B cell (primary cell): ENCODE results near the gene TXNRD3. TPM values are rescaled to one million over a fixed set of nuclear protein-coding genes. Genes with fewer than 3 reads are reported as not detected.

Source experiments
- ATAC-seq: fragments of 200-7000 bp; cut with Tn5 transposase; one replicate; pipeline ENCODE4 v1.10.0; 2021; ENCODE audit warnings: low read depth, mild to moderate bottlenecking, moderate number of reproducible peaks, moderate library complexity
- CTCF ChIA-PET: fragments of 350-600 bp; sonication (Branson Sonifier 250); formaldehyde crosslinking; loops from one replicate; lab custom pipeline; 2021; ENCODE audit warnings: antibody characterized with exemption, inconsistent platforms; lab: Charles Lee
- POLR2A ChIA-PET: fragments of 350-600 bp; sonication (Branson Sonifier 250); formaldehyde crosslinking; loops from one replicate; lab custom pipeline; 2021; ENCODE audit warnings: antibody characterized with exemption; lab: Charles Lee
- DNase-seq: peaks from one replicate; pipeline ENCODE4 v3.0.0; 2013
- H2AFZ ChIP-seq: 2 replicates; pipeline ENCODE4 v1.6.1; 2012; ENCODE audit warnings: mild to moderate bottlenecking, low read depth, low read length; ENCODE audit not compliant: insufficient read depth, poor library complexity, severe bottlenecking
- H3K27ac ChIP-seq, 2 donors: 1 replicate in 1 of 2; 2 replicates in 1 of 2; pipeline ENCODE4 v1.5.1; 2012 to 2013; ENCODE audit warnings: low read length in 2 of 2, mild to moderate bottlenecking in 2 of 2, moderate library complexity in 1 of 2
- H3K27me3 ChIP-seq, 4 experiments: fragments of 200-600 bp in 1 of 4; sonication (generic) in 1 of 4; replicated peaks in 1 of 4; 1 replicate in 2 of 4; 2 replicates in 2 of 4; pipeline versions ENCODE4 v1.6.1 to v1.7.0; 2013 to 2016; ENCODE audit warnings: low read length in 3 of 4, mild to moderate bottlenecking in 2 of 4, mixed read lengths in 1 of 4, moderate library complexity in 1 of 4; ENCODE audit not compliant: insufficient read depth in 4 of 4, control insufficient read depth in 3 of 4; ENCODE audit errors: control extremely low read depth in 1 of 4
- H3K36me3 ChIP-seq, 2 experiments: replicated peaks in 1 of 2; 1 replicate in 1 of 2; 2 replicates in 1 of 2; pipeline versions ENCODE4 v1.6.1 to v1.7.1; 2013; ENCODE audit warnings: low read length in 1 of 2; ENCODE audit not compliant: insufficient read depth in 2 of 2, control insufficient read depth in 1 of 2; ENCODE audit errors: control extremely low read depth in 1 of 2, extremely low read depth in 1 of 2
- H3K4me1 ChIP-seq, 2 donors: fragments of 200-600 bp in 1 of 2; sonication (generic) in 1 of 2; 1 replicate in 1 of 2; 2 replicates in 1 of 2; pipeline versions ENCODE4 v1.5.1 to v1.6.1; 2013 to 2017; ENCODE audit warnings: low read length in 2 of 2; ENCODE audit not compliant: control insufficient read depth in 2 of 2, insufficient read depth in 2 of 2
- H3K4me2 ChIP-seq: replicated peaks from 2 replicates; pipeline ENCODE3; 2012; ENCODE audit warnings: mild to moderate bottlenecking, low read depth, low read length; ENCODE audit not compliant: poor library complexity, severe bottlenecking
- H3K4me3 ChIP-seq, 5 experiments: fragments of 200-600 bp in 1 of 5; sonication (generic) in 1 of 5; 1 replicate in 3 of 5; 2 replicates in 2 of 5; pipeline versions ENCODE4 v1.5.1 to v1.7.0; 2011 to 2016; ENCODE audit warnings: low read length in 4 of 5, mild to moderate bottlenecking in 4 of 5, low read depth in 2 of 5, control low read depth in 1 of 5, moderate library complexity in 1 of 5; ENCODE audit not compliant: insufficient read depth in 1 of 5; ENCODE audit errors: control extremely low read depth in 1 of 5, extremely low read depth in 1 of 5
- H3K79me2 ChIP-seq: fragments of 200-600 bp; sonication (generic); one replicate; pipeline ENCODE4 v1.6.0; 2016; ENCODE audit warnings: low read length; ENCODE audit not compliant: control insufficient read depth, insufficient read depth
- H3K9ac ChIP-seq: fragments of 200-600 bp; sonication (generic); 2 replicates; pipeline ENCODE4 v1.6.1; 2017; ENCODE audit warnings: mild to moderate bottlenecking, low read length, moderate library complexity
- H3K9me3 ChIP-seq, 3 donors: one replicate each; pipeline versions ENCODE4 v1.6.1 to v1.7.1; 2013; ENCODE audit warnings: low read length in 2 of 3; ENCODE audit not compliant: control insufficient read depth in 2 of 3, insufficient read depth in 1 of 3; ENCODE audit errors: control extremely low read depth in 1 of 3
- H4K20me1 ChIP-seq: 2 replicates; pipeline ENCODE4 v1.6.0; 2012; ENCODE audit warnings: mild to moderate bottlenecking, low read length; ENCODE audit not compliant: insufficient read depth, control insufficient read depth, poor library complexity, severe bottlenecking
- H3K27ac Mint-ChIP-seq: one replicate; pipeline ENCODE4 v1.8.0; 2021; ENCODE audit warnings: mixed read lengths
- H3K27me3 Mint-ChIP-seq: one replicate; pipeline ENCODE4 v1.8.0; 2021; ENCODE audit warnings: mixed read lengths
- H3K4me1 Mint-ChIP-seq: one replicate; pipeline ENCODE4 v1.8.0; 2021; ENCODE audit warnings: mixed read lengths
- H3K4me3 Mint-ChIP-seq: one replicate; pipeline ENCODE4 v1.8.0; 2021; ENCODE audit warnings: mixed read lengths
- H3K9me3 Mint-ChIP-seq: one replicate; pipeline ENCODE4 v1.8.0; 2022; ENCODE audit warnings: mixed read lengths; ENCODE audit not compliant: insufficient read depth
- EZH2 ChIP-seq: IDR thresholded peaks from 2 replicates; pipeline ENCODE4 v1.6.1; 2012; ENCODE audit warnings: borderline replicate concordance, low read depth, mild to moderate bottlenecking, moderate library complexity, low read length; ENCODE audit not compliant: insufficient read depth, poor library complexity, severe bottlenecking
- WGBS: methylation state at CpG from one replicate; pipeline ENCODE4 v1.1.5; 2013; ENCODE audit warnings: missing lambda C conversion rate; ENCODE audit not compliant: insufficient coverage; 5-methylcytosine and 5-hydroxymethylcytosine counted together
- intact Hi-C: fragments of 100-400 bp; cut with micrococcal nuclease; formaldehyde crosslinking; loops from one replicate; pipeline ENCODE4 v1.10.0; 2022
- polyA plus RNA-seq: library from polyadenylated mRNA; depleted of rRNA; stranded (reverse); fragments of >200 nt; gene quantifications from 2 replicates; pipeline ENCODE4 v1.2.3, GENCODE V29; 2012
- total RNA-seq, 2 donors: library from RNA; stranded (reverse); fragments of 120-200 nt in 1 of 2; gene quantifications; 1 replicate in 1 of 2; 2 replicates in 1 of 2; pipeline versions ENCODE4 v1.2.3 to v1.2.4, GENCODE V29; 2013 to 2022
- TF ChIP-seq, protein P1 (sequence below): fragments of 200-600 bp; IDR thresholded peaks from one replicate; pipeline ENCODE4 v1.8.0; 2022; ENCODE audit warnings: antibody characterized with exemption, mild to moderate bottlenecking

Gene TXNRD3
- total and polyA plus RNA-seq, 2 donors (not counting 1 experiment from before 2014, with no cell fraction given), result 0.15 to 0.99 TPM

GRCh38 chr3:126568776-126569342 is 86.1 kb downstream of the TXNRD3 start:
- intact Hi-C loops, result no loop called here
- TF ChIP-seq, protein P1, sequence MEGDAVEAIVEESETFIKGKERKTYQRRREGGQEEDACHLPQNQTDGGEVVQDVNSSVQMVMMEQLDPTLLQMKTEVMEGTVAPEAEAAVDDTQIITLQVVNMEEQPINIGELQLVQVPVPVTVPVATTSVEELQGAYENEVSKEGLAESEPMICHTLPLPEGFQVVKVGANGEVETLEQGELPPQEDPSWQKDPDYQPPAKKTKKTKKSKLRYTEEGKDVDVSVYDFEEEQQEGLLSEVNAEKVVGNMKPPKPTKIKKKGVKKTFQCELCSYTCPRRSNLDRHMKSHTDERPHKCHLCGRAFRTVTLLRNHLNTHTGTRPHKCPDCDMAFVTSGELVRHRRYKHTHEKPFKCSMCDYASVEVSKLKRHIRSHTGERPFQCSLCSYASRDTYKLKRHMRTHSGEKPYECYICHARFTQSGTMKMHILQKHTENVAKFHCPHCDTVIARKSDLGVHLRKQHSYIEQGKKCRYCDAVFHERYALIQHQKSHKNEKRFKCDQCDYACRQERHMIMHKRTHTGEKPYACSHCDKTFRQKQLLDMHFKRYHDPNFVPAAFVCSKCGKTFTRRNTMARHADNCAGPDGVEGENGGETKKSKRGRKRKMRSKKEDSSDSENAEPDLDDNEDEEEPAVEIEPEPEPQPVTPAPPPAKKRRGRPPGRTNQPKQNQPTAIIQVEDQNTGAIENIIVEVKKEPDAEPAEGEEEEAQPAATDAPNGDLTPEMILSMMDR, result no peak
- no peak for TF ChIP-seq EZH2
- no peak for ATAC-seq
- no peaks in the 10 kb centered on the region for H3K4me1 Mint-ChIP-seq
- H3K4me3 Mint-ChIP-seq, result no peak overlapping the region
- H3K27me3 ChIP-seq, result peaks cover 0 to 4% (median 2%) of the 10 kb centered on the region in 4 experiments
- no peak overlapping the region for H3K27ac Mint-ChIP-seq
- no peak overlapping the region for H2AFZ ChIP-seq
- no peak overlapping the region for H3K4me3 ChIP-seq
- no peaks in the 10 kb centered on the region for H3K9me3 Mint-ChIP-seq
- H3K27me3 Mint-ChIP-seq, result peaks cover 27% of the 10 kb centered on the region
- WGBS, result 65% methylated on average over 3 of the region's 3 CpGs
- no peaks in the 10 kb centered on the region for H3K79me2 ChIP-seq
- POLR2A ChIA-PET, result no interaction called here
- no peak for DNase-seq
- no peaks in the 10 kb centered on the region for H4K20me1 ChIP-seq
- H3K4me2 ChIP-seq, result no peak overlapping the region
- H3K4me1 ChIP-seq, result no peaks in the 10 kb centered on the region
- H3K27ac ChIP-seq, result no peak overlapping the region
- no peak overlapping the region for H3K9ac ChIP-seq
- H3K9me3 ChIP-seq, result no peaks in the 10 kb centered on the region
- CTCF ChIA-PET, result no interaction called here
- no peaks in the 10 kb centered on the region for H3K36me3 ChIP-seq

DNA sequence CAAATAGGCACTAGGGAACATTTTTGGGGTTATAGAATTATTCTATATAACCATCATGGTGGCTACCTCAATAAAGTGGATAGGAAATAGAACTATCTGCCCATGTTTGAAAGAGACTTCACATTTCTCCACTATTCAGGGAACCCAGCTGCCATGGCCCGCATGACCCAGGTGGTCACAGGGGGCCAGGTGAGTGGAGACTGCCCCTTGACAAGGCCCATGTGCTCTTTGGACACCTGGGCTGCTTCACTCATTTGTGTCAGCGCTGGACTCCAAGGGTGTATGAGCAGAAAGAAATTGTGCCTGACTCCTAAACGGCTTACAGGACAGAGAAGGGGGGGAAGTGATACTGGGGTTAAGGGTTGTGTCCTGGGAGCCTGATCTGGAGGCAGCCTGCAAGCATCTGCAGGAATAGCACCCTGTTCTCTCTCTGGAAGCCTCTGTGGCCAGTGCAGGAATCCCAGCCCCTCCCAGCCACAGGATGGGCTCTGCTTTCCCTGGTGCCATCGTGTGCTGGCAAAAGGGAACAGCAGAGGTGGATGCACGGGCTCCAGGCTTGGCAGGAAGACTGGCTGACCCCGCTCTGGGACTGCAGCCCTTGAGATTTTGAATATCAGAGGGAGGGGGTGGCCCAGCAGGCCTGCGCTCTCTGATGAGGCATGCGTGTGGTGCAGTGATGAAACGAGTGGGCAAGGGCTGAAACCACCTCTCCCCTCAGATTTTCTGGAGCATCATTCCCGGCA is 87.1 kb downstream of the TXNRD3 start:
- Histone ChIP-seq H3K79me2 (no peaks in the 10 kb centered on the region), H3K9ac (no peak overlapping the region), H4K20me1 (no peaks in the 10 kb centered on the region), H3K4me1 (no peaks in the 10 kb centered on the region), H3K9me3 (peaks cover 0 to 3% (median 2%) of the 10 kb centered on the region in 3 donors), H2AFZ (no peak overlapping the region), H3K4me3 (no peak overlapping the region), H3K27ac (no peak overlapping the region), H3K27me3 (peaks cover 0 to 4% (median 2%) of the 10 kb centered on the region in 4 experiments), H3K4me2 (no peak overlapping the region), H3K36me3 (no peaks in the 10 kb centered on the region)
- H3K4me3 Mint-ChIP-seq, result no peak overlapping the region
- no peak for TF ChIP-seq EZH2
- TF ChIP-seq, protein P1, result no peak
- no peaks in the 10 kb centered on the region for H3K4me1 Mint-ChIP-seq
- no peaks in the 10 kb centered on the region for H3K9me3 Mint-ChIP-seq
- intact Hi-C loops, result no loop called here
- H3K27ac Mint-ChIP-seq, result no peak overlapping the region
- CTCF ChIA-PET, result no interaction called here
- POLR2A ChIA-PET, result no interaction called here
- DNase-seq, result no peak
- ATAC-seq, result no peak
- H3K27me3 Mint-ChIP-seq, result peaks cover 27% of the 10 kb centered on the region
- 76% methylated on average over 8 of the region's 10 CpGs for WGBS
